Measurements from ENCODE around the gene CELA2A.

CELA2A gene

DNA sequence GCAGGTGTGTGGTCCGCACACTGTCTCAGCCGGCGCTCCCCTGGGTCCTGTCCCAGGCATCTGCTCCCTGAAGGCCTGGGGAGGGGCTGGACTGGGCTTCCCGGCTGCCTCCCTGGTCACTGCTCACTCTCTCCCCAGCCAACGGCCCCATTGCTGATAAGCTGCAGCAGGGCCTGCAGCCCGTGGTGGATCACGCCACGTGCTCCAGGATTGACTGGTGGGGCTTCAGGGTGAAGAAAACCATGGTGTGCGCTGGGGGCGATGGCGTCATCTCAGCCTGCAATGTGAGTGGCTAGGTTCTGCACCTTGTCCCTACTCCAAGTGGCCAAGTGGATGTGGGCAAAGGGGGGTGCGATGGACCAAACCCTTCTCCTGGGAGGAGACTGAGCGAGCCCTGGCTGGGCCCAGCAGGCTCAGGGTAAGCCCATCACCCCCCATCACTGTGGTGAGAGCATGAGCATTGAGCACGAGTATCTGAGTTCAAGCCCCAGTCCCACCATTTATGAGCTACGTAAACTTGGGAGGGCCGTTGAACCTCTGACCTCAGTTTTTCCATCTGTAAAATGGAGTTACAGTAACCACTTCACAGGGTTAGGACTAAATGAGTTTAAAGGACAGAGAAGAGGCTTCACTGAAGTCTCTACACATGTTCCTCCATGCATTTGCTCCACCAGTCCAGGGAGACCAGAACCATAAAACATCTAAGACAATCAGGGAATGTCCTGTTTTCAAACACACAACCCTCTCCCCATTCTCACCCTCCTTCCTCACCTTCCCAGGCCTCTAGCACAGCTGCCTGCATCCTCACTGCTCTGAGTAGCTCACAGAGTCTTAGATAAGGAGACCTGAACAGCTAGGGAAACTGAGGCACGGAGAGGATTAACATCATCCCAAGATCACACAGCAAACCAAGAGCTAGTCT lies 11.8 kb upstream of the CELA2A start:
- no peaks in the 10 kb centered on the region for H3K36me3 ChIP-seq (ENCODE audit: control insufficient read depth, insufficient read depth, low read length)
- no peak overlapping the region for H3K4me3 ChIP-seq (ENCODE audit: extremely low read depth, insufficient read depth, low read length, poor library complexity, severe bottlenecking)
- 87 to 89% methylated on average over 13 to 16 of the region's 17 CpGs for WGBS, 2 experiments (ENCODE audit: insufficient coverage in 2 of 2)
- H3K9me3 ChIP-seq (ENCODE audit: control insufficient read depth, low read length) = no peaks in the 10 kb centered on the region
- H3K27ac ChIP-seq (ENCODE audit: low read depth, low read length, severe bottlenecking) = no peak overlapping the region
- no peaks in the 10 kb centered on the region for H3K4me1 ChIP-seq (ENCODE audit: control insufficient read depth, insufficient read depth, low read length, poor library complexity, severe bottlenecking)

DNA sequence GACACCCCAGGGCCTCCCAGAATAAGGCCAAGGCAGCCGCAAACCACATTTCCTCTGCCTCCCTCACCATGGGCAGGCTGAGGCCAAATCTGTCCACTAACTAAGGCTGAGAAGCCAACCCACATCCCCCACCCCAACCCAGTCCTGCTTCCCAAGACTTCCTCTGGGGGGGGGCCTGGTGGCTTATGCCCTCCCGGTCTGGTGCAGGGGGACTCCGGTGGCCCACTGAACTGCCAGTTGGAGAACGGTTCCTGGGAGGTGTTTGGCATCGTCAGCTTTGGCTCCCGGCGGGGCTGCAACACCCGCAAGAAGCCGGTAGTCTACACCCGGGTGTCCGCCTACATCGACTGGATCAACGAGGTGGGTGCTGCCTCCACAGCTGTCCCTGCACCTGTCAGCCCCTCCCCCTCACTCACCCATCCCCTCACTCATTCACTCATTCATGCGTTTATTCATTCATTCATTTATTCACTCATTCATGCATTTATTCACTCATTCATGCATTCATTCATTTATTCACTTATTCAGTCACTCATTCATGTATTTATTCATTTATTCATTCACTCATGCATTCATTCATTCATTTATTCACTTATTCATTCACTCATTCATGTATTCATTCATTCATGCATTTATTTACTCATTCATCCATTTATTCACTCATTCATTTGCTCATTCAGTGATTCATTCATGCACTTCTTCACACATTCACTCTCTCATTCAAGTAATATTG lies 11.0 kb upstream of the CELA2A start:
- H3K27ac ChIP-seq (ENCODE audit: low read depth, low read length, severe bottlenecking) = no peak overlapping the region
- no peaks in the 10 kb centered on the region for H3K4me1 ChIP-seq (ENCODE audit: control insufficient read depth, insufficient read depth, low read length, poor library complexity, severe bottlenecking)
- H3K4me3 ChIP-seq (ENCODE audit: extremely low read depth, insufficient read depth, low read length, poor library complexity, severe bottlenecking) = no peak overlapping the region
- no peaks in the 10 kb centered on the region for H3K36me3 ChIP-seq (ENCODE audit: control insufficient read depth, insufficient read depth, low read length)
- no peaks in the 10 kb centered on the region for H3K9me3 ChIP-seq (ENCODE audit: control insufficient read depth, low read length)
- WGBS, 2 experiments (ENCODE audit: insufficient coverage in 2 of 2) = 89 to 91% methylated on average over 5 to 13 of the region's 14 CpGs

DNA sequence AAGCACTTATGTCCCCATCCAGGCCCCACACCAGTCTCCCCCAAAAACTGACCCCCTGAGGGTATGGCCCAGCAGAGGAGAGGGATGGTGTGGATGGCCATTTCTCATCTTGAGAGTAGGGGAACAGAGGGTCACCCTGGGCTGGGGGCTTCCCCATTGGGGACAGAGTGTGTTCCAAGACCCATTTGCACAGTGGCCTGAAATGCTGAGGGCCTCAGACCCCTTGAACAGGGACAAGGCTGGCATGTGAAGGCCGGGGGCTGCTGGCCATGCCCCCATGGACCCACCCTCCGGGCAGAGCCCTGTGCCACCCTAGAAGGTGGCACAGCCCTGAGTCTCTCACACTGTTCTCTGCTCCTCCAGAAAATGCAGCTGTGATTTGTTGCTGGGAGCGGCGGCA lies 10.3 kb upstream of the CELA2A start:
- no peaks in the 10 kb centered on the region for H3K36me3 ChIP-seq (ENCODE audit: control insufficient read depth, insufficient read depth, low read length)
- H3K27ac ChIP-seq (ENCODE audit: low read depth, low read length, severe bottlenecking) = no peak overlapping the region
- no peak overlapping the region for H3K4me3 ChIP-seq (ENCODE audit: extremely low read depth, insufficient read depth, low read length, poor library complexity, severe bottlenecking)
- no peaks in the 10 kb centered on the region for H3K4me1 ChIP-seq (ENCODE audit: control insufficient read depth, insufficient read depth, low read length, poor library complexity, severe bottlenecking)
- no peaks in the 10 kb centered on the region for H3K9me3 ChIP-seq (ENCODE audit: control insufficient read depth, low read length)
- 85 to 89% methylated on average over 4 of the region's 4 CpGs for whole genome bisulfite sequencing, 2 experiments (ENCODE audit: insufficient coverage in 2 of 2)

DNA sequence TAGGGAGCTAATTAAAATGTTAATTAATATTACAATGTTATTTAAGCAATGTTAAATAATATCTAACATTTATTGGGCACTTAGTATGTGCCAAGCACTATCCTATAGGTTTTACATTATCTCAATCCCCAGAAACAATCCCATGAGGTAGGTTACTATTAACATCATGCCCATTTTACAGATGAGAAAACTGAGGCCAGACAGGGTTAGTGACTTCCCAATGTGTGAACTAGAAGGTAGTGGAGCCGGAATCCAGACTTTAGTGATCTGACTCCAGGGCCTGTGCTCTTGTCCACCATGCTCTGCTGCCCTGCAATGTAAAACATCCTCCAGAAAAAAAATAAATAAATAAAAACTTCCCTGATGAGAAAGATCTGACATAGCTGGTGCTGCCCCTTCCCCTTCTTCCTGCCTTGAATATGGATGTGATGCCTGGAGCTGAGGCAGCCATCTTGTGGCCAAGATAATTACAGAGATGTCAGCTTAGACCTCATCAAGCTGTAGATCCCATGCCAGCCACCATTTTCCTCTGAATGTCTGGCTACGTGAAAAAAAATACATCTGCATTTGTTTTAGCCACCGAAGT lies 7.6 kb upstream of the CELA2A start:
- H3K4me3 ChIP-seq (ENCODE audit: extremely low read depth, insufficient read depth, low read length, poor library complexity, severe bottlenecking) = no peak overlapping the region
- H3K27ac ChIP-seq (ENCODE audit: low read depth, low read length, severe bottlenecking) = no peak overlapping the region
- H3K9me3 ChIP-seq (ENCODE audit: control insufficient read depth, low read length) = no peaks in the 10 kb centered on the region
- no peaks in the 10 kb centered on the region for H3K4me1 ChIP-seq (ENCODE audit: control insufficient read depth, insufficient read depth, low read length, poor library complexity, severe bottlenecking)
- H3K36me3 ChIP-seq (ENCODE audit: control insufficient read depth, insufficient read depth, low read length) = no peaks in the 10 kb centered on the region
- 84 to 100% methylated on average over 2 to 3 of the region's 3 CpGs for whole genome bisulfite sequencing, 2 experiments (ENCODE audit: insufficient coverage in 2 of 2)

DNA sequence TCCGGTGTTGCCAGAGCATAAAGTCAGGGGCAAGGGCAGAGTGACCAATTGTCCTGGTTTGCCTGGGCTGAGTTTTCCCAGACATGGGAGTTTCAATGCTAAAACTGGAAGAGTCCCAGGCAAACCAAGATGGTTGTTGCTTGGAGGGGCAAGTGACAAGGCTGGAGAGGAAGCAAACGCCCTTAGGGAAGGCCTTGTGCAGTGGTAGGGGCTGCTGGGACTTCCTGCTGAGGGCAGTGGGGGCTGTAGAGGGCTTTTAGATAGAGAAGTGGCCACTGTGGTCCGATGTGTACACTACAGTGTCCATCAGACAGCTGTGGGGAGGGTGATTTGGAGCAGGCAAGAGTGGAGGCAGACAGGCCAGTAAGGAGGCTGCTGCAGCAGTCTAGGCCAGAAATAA lies 7.0 kb upstream of the CELA2A start:
- H3K36me3 ChIP-seq (ENCODE audit: control insufficient read depth, insufficient read depth, low read length) = no peaks in the 10 kb centered on the region
- H3K27ac ChIP-seq (ENCODE audit: low read depth, low read length, severe bottlenecking) = no peak overlapping the region
- 86 to 95% methylated on average over 2 to 3 of the region's 3 CpGs for WGBS, 2 experiments (ENCODE audit: insufficient coverage in 2 of 2)
- no peak overlapping the region for H3K4me3 ChIP-seq (ENCODE audit: extremely low read depth, insufficient read depth, low read length, poor library complexity, severe bottlenecking)
- H3K4me1 ChIP-seq (ENCODE audit: control insufficient read depth, insufficient read depth, low read length, poor library complexity, severe bottlenecking) = no peaks in the 10 kb centered on the region
- no peaks in the 10 kb centered on the region for H3K9me3 ChIP-seq (ENCODE audit: control insufficient read depth, low read length)

DNA sequence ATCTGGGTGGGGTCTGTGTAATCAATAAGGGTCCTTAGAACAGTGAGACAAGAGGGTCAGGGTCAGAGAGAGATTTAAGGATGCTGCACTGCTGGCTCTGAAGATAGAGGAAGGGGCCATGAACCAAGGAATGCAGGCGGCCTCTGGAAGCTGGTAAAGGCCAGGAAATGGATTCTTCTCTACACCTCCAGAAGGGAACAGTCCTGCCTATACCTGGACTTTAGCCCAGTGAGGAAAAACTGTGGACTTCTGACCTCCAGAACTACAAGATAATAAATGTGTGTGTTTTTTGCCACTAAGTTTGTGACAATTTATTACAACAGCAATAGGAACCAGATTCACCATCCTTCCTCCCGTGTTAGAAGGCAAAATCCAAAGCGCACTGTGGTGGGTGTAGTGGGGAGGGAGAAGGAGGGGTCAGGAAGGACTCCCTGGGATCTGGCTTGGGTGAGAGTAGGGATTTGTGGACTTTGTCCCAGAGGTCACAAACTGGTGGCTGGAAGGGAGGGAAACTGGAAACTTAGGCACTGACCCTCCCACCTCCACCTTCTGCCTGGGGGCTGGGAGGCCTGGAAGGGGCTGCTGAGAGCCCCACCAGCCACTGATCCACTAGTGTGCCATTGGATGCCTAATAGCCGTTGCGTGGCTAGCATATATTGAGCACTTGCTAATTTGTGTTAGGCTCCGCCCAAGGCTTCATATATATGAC lies 5.4 kb upstream of the CELA2A start:
- WGBS, 2 experiments (ENCODE audit: insufficient coverage in 2 of 2) = 91 to 93% methylated on average over 3 to 5 of the region's 6 CpGs
- H3K27ac ChIP-seq (ENCODE audit: low read depth, low read length, severe bottlenecking) = no peak overlapping the region
- H3K4me3 ChIP-seq (ENCODE audit: extremely low read depth, insufficient read depth, low read length, poor library complexity, severe bottlenecking) = no peak overlapping the region
- no peaks in the 10 kb centered on the region for H3K9me3 ChIP-seq (ENCODE audit: control insufficient read depth, low read length)
- H3K36me3 ChIP-seq (ENCODE audit: control insufficient read depth, insufficient read depth, low read length) = no peaks in the 10 kb centered on the region
- H3K4me1 ChIP-seq (ENCODE audit: control insufficient read depth, insufficient read depth, low read length, poor library complexity, severe bottlenecking) = no peaks in the 10 kb centered on the region

DNA sequence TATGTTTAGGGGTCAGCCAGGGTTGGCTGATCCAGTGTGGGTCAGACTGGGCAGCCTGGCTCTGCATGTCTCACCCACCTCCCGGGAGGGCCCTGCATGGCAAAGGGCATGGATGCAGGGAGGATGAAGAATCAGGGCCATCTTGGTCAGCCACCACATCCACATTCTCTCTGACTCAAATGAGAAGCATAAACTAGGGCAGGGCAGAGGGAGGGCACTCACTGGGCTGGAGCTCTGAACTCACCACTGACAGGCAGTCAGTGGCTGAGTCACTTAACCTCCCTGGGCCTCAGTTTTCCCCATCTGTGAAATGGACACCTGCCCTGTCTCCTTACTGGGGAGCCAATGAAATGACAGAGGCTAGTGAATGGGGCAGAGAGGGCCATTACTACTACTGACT lies 4.3 kb upstream of the CELA2A start:
- 100% methylated on average over 1 of the region's 1 CpG; no CpG with 5 or more reads in 1 of the 2 experiments for WGBS, 2 experiments (ENCODE audit: insufficient coverage in 2 of 2)
- no peaks in the 10 kb centered on the region for H3K36me3 ChIP-seq (ENCODE audit: control insufficient read depth, insufficient read depth, low read length)
- H3K9me3 ChIP-seq (ENCODE audit: control insufficient read depth, low read length) = no peaks in the 10 kb centered on the region
- no peak overlapping the region for H3K4me3 ChIP-seq (ENCODE audit: extremely low read depth, insufficient read depth, low read length, poor library complexity, severe bottlenecking)
- H3K27ac ChIP-seq (ENCODE audit: low read depth, low read length, severe bottlenecking) = no peak overlapping the region
- H3K4me1 ChIP-seq (ENCODE audit: control insufficient read depth, insufficient read depth, low read length, poor library complexity, severe bottlenecking) = no peaks in the 10 kb centered on the region

DNA sequence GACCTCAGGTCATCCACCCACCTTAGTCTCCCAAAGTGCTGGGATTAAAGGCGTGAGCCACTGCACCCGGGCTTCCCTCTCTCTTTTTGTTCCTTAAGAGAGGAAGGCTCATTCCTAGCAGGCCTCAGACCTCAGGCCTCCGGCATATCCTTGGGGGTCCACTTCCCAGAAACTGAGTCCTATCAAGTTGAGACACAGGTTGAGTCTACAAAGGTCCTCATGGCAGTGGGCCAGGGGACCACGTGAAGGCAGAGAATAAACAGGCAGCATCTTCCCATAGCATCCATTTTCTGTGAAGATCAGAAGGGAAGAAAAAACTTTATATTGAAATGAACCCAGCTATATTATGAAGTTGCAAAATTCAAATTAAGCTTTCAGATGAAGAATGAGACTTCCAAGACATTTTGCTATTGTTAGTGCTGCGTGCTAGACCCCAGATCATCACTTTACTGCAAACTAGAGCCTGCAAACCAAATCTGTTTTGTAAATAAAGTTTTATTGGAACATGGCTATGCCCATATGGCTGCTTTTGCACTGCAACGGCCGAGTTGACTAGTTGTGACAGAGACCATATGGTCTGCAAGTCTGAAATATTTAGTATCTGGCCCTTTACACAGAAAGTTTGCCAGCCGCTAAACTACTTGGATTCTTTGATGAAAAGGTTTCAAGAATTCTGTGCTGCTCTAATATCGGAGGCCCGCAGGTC lies 3.5 kb upstream of the CELA2A start:
- H3K36me3 ChIP-seq (ENCODE audit: control insufficient read depth, insufficient read depth, low read length) = no peaks in the 10 kb centered on the region
- H3K4me3 ChIP-seq (ENCODE audit: extremely low read depth, insufficient read depth, low read length, poor library complexity, severe bottlenecking) = no peak overlapping the region
- H3K27ac ChIP-seq (ENCODE audit: low read depth, low read length, severe bottlenecking) = no peak overlapping the region
- H3K9me3 ChIP-seq (ENCODE audit: control insufficient read depth, low read length) = no peaks in the 10 kb centered on the region
- WGBS, 2 experiments (ENCODE audit: insufficient coverage in 2 of 2) = 89 to 91% methylated on average over 7 to 8 of the region's 10 CpGs
- no peaks in the 10 kb centered on the region for H3K4me1 ChIP-seq (ENCODE audit: control insufficient read depth, insufficient read depth, low read length, poor library complexity, severe bottlenecking)

DNA sequence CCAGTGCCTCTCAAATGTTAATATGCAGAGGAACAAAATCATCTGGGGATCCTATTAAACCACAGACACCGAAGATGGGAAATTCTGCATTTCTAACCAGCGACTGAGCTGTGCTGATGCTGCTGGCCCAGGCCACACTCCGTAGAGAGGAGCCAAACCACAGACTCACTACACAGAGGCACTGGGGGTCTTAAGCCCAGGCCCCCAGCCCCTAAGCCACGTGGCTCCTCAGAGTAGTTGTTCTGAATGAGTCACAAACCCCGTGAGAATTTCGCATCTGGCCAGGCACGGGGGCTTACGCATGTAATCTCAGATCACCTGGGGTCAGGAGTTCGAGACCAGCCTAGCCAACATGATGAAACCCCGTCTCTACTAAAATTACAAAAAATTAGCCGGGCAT lies 2.8 kb upstream of the CELA2A start:
- H3K36me3 ChIP-seq (ENCODE audit: control insufficient read depth, insufficient read depth, low read length) = no peaks in the 10 kb centered on the region
- H3K4me1 ChIP-seq (ENCODE audit: control insufficient read depth, insufficient read depth, low read length, poor library complexity, severe bottlenecking) = no peaks in the 10 kb centered on the region
- H3K27ac ChIP-seq (ENCODE audit: low read depth, low read length, severe bottlenecking) = no peak overlapping the region
- no peak overlapping the region for H3K4me3 ChIP-seq (ENCODE audit: extremely low read depth, insufficient read depth, low read length, poor library complexity, severe bottlenecking)
- whole genome bisulfite sequencing, 2 experiments (ENCODE audit: insufficient coverage in 2 of 2) = 87 to 88% methylated on average over 10 to 11 of the region's 11 CpGs
- H3K9me3 ChIP-seq (ENCODE audit: control insufficient read depth, low read length) = no peaks in the 10 kb centered on the region

DNA sequence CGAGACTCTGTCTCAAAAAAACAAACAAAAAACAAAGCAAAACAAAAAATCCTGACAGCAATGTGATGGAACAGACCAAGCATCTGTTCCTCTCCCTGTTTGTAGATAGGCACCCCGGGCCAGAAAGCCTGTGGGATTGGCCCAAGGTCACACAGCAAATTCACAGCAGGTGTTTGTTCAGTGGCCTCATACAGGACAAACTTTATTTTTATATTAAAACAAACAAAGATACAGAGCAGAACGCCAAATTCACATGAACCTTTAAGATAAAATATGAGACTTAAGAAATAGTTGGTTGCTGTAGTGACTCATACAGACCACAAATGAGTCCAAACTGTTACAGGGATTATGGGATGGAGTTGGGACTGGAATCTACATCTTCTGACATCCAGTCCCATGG lies 2.3 kb upstream of the CELA2A start:
- Histone ChIP-seq H3K9me3 (ENCODE audit: control insufficient read depth, low read length) (no peaks in the 10 kb centered on the region), H3K4me1 (ENCODE audit: control insufficient read depth, insufficient read depth, low read length, poor library complexity, severe bottlenecking) (no peaks in the 10 kb centered on the region), H3K27ac (ENCODE audit: low read depth, low read length, severe bottlenecking) (no peak overlapping the region), H3K36me3 (ENCODE audit: control insufficient read depth, insufficient read depth, low read length) (no peaks in the 10 kb centered on the region), H3K4me3 (ENCODE audit: extremely low read depth, insufficient read depth, low read length, poor library complexity, severe bottlenecking) (no peak overlapping the region)
- 83 to 84% methylated on average over 1 to 2 of the region's 3 CpGs for WGBS, 2 experiments (ENCODE audit: insufficient coverage in 2 of 2)
